ENCODE results near the gene SUN5. TPM values are rescaled to one million over a fixed set of nuclear protein-coding genes. Genes with fewer than 3 reads are reported as not detected.

SUN5 gene
- total RNA-seq, 2 donors from 2014 or later: not detected

- DNase-seq: peak; percentile 36
- no peaks in the 10 kb centered on the region for H3K27me3 ChIP-seq (ENCODE audit: control insufficient read depth, insufficient read depth, low read length, poor library complexity, severe bottlenecking)
- 91% methylated on average over 16 to 28 of the region's 28 CpGs for WGBS, 2 experiments (ENCODE audit: insufficient coverage in 1 of 2, insufficient read length in 1 of 2)
- TF ChIP-seq CTCF (conservative IDR thresholded peaks at IDR 0.05): no peak
- H3K27ac ChIP-seq (ENCODE audit: low read depth, low read length): no peak overlapping the region
- H3K27ac Mint-ChIP-seq: peak overlapping the region; percentile 28
- no peak overlapping the region for H3K4me3 ChIP-seq (ENCODE audit: low read length)
- no peak overlapping the region for H3K9ac ChIP-seq (ENCODE audit: extremely low read depth, low read length, poor library complexity, severe bottlenecking)
- peaks cover 21% of the 10 kb centered on the region for H3K9me3 Mint-ChIP-seq
- peaks cover 21% of the 10 kb centered on the region for H3K9me3 ChIP-seq (ENCODE audit: control insufficient read depth, low read length)
- H3K4me3 Mint-ChIP-seq: no peak overlapping the region
- peaks cover 8% of the 10 kb centered on the region for H3K4me1 ChIP-seq (ENCODE audit: control insufficient read depth, insufficient read depth, low read length)
- H3K27me3 Mint-ChIP-seq (ENCODE audit: insufficient read depth): peaks cover 4% of the 10 kb centered on the region
- no peaks in the 10 kb centered on the region for H3K36me3 ChIP-seq (ENCODE audit: control insufficient read depth, insufficient read depth, low read length)
- peaks cover 25% of the 10 kb centered on the region for H3K4me1 Mint-ChIP-seq
- peaks cover 16% of the 10 kb centered on the region for H3K36me3 Mint-ChIP-seq (ENCODE audit: low read depth)
Observed at GRCh38 chr20:32960849-32961731, 43.1 kb downstream of the SUN5 start.

GRCh38 chr20:32960222-32960518, 44.1 kb downstream of the SUN5 start:
- Histone ChIP-seq H3K27me3 (ENCODE audit: control insufficient read depth, insufficient read depth, low read length, poor library complexity, severe bottlenecking) (no peaks in the 10 kb centered on the region), H3K9ac (ENCODE audit: extremely low read depth, low read length, poor library complexity, severe bottlenecking) (no peak overlapping the region), H3K27ac (ENCODE audit: low read depth, low read length) (no peak overlapping the region), H3K9me3 (ENCODE audit: control insufficient read depth, low read length) (peaks cover 28% of the 10 kb centered on the region), H3K36me3 (ENCODE audit: control insufficient read depth, insufficient read depth, low read length) (no peaks in the 10 kb centered on the region), H3K4me1 (ENCODE audit: control insufficient read depth, insufficient read depth, low read length) (peaks cover 8% of the 10 kb centered on the region), H3K4me3 (ENCODE audit: low read length) (no peak overlapping the region)
- no peak for DNase-seq
- Mint-ChIP-seq H3K27me3 (ENCODE audit: insufficient read depth) (peaks cover 4% of the 10 kb centered on the region), H3K36me3 (ENCODE audit: low read depth) (peaks cover 16% of the 10 kb centered on the region), H3K9me3 (peaks cover 27% of the 10 kb centered on the region), H3K4me1 (peaks cover 25% of the 10 kb centered on the region), H3K27ac (no peak overlapping the region), H3K4me3 (no peak overlapping the region)
- no peak for TF ChIP-seq CTCF (conservative IDR thresholded peaks at IDR 0.05)

GRCh38 chr20:32959351-32960221, 44.6 kb downstream of the SUN5 start:
- H3K27me3 Mint-ChIP-seq (ENCODE audit: insufficient read depth): peaks cover 5% of the 10 kb centered on the region
- Histone ChIP-seq H3K9me3 (ENCODE audit: control insufficient read depth, low read length) (peaks cover 34% of the 10 kb centered on the region), H3K36me3 (ENCODE audit: control insufficient read depth, insufficient read depth, low read length) (no peaks in the 10 kb centered on the region), H3K27me3 (ENCODE audit: control insufficient read depth, insufficient read depth, low read length, poor library complexity, severe bottlenecking) (no peaks in the 10 kb centered on the region), H3K9ac (ENCODE audit: extremely low read depth, low read length, poor library complexity, severe bottlenecking) (no peak overlapping the region), H3K27ac (ENCODE audit: low read depth, low read length) (no peak overlapping the region), H3K4me3 (ENCODE audit: low read length) (no peak overlapping the region), H3K4me1 (ENCODE audit: control insufficient read depth, insufficient read depth, low read length) (peaks cover 8% of the 10 kb centered on the region)
- peaks cover 25% of the 10 kb centered on the region for H3K4me1 Mint-ChIP-seq
- H3K36me3 Mint-ChIP-seq (ENCODE audit: low read depth): peaks cover 16% of the 10 kb centered on the region
- 90 to 94% methylated on average over 5 to 14 of the region's 14 CpGs for WGBS, 2 experiments (ENCODE audit: insufficient coverage in 1 of 2, insufficient read length in 1 of 2)
- TF ChIP-seq CTCF (conservative IDR thresholded peaks at IDR 0.05): peak; percentile 44
- H3K9me3 Mint-ChIP-seq: peaks cover 33% of the 10 kb centered on the region
- H3K27ac Mint-ChIP-seq: no peak overlapping the region
- no peak overlapping the region for H3K4me3 Mint-ChIP-seq
- peak; percentile 53 for DNase-seq
